HG03571 (cell line): ENCODE measurements around the gene FLYWCH2.

Experiments
- ATAC-seq: cut with Tn5 transposase; IDR thresholded peaks from one replicate; pipeline ENCODE4 v1.9.1; 2021; ENCODE audit not compliant: unreplicated experiment

Gene FLYWCH2

DNA sequence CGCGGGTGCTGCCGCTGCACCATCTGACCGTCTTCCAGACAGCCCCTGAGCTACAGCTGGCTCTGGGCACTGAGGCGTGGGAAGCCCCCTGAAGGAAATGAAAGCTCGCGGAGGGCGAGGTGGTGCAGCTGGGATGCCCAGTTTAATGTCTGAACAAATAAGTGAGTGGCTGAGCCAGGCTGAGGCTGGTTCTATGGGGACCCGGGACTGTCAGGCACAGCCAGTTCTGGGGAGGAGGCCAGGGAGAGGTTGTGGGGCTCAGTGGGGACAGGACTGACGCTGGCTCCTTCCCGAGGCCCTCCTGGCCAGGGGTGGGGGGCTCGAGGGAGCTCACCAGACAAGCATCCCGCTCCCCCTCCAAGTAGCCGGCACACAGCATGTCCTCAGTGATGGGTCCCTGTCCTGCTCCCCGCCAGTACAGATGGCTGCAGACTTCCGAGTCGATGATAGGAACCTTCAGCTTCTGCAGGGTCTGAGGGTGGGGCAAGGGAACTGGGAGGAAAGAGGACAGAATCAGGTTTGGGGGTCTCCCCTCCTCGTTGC, 29.4 kb upstream of the FLYWCH2 start:
- no peak for ATAC-seq

- no peak for ATAC-seq
Measured at GRCh38 chr16:2854700-2855309, 28.2 kb upstream of the FLYWCH2 start.

GRCh38 chr16:2855536-2855935, 27.5 kb upstream of the FLYWCH2 start:
- ATAC-seq: no peak

DNA sequence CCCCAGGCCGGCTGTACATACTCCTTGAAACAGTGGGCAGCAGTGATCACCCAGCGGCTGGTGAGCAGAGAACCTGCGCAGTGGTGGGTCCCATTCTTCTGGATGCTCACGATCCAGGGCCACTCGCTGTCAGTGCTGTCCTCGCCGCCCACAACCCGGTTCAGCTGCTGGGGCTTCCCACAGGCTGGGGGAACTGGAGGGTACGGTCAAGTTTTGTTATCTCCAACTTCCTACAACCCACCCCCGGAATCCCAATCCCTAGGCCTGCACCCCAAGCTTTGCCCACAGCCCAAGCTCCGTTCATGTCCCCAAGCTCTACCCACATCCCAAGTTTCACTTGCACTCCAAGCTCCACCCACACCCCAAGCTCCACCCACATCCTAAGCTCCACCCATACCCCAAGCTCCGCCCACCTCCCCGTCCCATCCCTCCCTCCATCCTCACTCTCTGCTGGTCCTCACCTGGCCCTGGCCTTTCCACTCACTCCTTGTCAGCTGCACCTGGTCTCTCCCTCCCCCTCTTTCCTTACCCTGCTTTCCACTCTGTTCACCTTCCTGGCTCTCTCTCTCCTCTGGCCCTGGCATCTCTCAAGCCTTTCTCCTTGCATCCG, 26.8 kb upstream of the FLYWCH2 start:
- no peak for ATAC-seq

DNA sequence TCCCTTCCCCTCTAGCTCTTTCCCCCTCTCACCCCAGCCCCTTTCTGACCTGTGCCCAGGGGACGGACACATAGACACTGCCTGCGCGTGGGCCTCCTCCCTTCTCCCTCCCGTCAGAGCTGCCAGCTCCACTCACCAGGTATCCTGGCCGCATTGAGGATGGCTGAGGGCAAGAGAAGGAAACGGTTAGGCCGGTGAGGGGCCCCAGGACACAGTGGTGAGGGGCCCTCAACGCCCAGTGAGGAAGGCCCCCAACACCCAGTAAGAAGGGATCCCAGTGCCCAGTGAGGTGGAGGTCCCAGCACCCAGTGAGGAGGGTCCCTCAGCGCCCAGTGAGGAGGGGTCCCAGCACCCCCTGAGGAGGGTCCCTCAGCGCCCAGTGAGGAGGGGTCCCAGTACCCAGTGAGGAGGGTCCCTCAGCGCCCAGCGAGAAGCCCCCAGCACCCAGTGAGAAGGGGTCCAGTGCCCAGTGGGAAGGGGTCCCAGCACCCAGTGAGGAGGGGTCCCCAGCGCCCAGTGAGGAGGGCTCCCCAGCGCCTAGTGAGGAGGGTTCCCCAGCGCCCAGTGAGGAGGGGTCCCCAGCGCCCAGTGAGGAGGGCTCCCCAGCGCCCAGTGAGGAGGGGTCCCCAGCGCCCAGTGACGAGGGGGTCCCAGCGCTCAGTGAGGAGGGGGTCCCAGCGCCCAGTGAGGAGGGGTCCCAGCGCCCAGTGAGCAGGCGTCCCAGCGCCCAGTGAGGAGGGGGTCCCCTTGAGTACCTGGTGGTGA, 26.1 kb upstream of the FLYWCH2 start:
- ATAC-seq: no peak

GRCh38 chr16:2857451-2858244, 25.4 kb upstream of the FLYWCH2 start, which contains the start of gene PRSS22:
TSS of gene PRSS22 (minus strand) at chr16:2858170. CDS start at chr16:2858104, 66 bp downstream.
- no peak for ATAC-seq

DNA sequence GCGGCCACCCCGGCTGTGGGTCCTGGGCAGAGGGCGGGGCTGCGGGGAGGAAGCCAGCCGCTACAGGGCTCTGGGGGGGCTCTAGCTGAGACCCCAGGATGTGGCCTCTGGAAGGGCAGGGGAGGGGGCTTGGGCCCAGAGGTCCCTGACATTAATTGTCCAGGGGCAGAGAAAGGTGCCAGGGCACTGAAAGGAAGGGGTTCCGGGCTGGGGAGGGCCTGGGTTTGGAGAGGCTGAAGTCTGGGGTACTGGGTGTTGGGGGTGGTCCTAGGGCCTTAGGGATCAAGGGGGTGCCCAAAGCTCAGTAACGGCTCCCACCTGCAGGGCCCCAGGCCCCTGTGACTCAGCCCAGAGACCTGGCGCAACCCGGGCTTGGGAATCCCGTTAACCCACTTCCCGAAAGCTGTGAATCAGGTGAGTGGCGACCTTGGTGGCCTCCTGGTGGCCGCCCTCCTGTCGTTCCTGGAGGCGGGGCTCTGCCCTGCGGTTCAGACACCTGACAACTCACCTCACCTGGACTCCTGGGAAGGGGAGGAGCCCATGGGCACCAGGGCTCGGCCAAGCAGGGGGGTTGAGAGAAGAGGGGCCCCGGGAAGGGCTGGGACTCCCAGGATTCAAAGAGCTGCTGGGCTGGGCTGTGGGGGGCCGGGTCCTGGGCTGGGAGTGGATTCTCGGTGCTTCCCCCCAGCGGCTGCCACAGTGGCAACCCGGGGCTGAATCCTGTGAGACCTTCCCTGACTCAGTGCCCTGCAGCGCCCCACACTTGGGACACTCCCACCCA, 24.6 kb upstream of the FLYWCH2 start:
- ATAC-seq: no peak

- no peak for ATAC-seq
Measured at GRCh38 chr16:2859686-2860265, 23.2 kb upstream of the FLYWCH2 start.

- no peak for ATAC-seq
Measured at GRCh38 chr16:2860826-2861567, 22.0 kb upstream of the FLYWCH2 start.

GRCh38 chr16:2865651-2866050, 17.4 kb upstream of the FLYWCH2 start:
- no peak for ATAC-seq

DNA sequence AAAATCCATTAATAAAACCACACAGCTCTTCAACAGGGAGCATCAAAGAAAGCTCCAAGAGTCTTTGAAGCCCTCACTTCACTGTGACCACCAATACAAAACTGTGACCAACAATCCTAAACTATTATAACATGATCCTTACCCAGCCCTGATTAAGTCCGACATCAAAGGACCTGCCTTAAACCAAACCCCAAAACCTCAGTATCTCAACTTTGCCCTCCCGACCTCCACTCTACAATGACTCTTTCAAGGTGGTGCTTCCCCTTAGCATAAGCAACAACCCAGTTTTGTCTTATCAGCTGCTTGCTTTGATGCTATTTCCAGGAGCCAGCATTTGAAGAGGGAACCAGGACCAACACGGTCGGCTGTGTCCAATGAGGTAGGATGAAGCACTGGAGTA, 16.6 kb upstream of the FLYWCH2 start:
- no peak for ATAC-seq

- ATAC-seq: no peak
Measured at GRCh38 chr16:2867661-2867986, 15.4 kb upstream of the FLYWCH2 start.

GRCh38 chr16:2867987-2868789, 14.8 kb upstream of the FLYWCH2 start:
- peak; percentile 73 for ATAC-seq

GRCh38 chr16:2871926-2872325, 11.1 kb upstream of the FLYWCH2 start:
- no peak for ATAC-seq

DNA sequence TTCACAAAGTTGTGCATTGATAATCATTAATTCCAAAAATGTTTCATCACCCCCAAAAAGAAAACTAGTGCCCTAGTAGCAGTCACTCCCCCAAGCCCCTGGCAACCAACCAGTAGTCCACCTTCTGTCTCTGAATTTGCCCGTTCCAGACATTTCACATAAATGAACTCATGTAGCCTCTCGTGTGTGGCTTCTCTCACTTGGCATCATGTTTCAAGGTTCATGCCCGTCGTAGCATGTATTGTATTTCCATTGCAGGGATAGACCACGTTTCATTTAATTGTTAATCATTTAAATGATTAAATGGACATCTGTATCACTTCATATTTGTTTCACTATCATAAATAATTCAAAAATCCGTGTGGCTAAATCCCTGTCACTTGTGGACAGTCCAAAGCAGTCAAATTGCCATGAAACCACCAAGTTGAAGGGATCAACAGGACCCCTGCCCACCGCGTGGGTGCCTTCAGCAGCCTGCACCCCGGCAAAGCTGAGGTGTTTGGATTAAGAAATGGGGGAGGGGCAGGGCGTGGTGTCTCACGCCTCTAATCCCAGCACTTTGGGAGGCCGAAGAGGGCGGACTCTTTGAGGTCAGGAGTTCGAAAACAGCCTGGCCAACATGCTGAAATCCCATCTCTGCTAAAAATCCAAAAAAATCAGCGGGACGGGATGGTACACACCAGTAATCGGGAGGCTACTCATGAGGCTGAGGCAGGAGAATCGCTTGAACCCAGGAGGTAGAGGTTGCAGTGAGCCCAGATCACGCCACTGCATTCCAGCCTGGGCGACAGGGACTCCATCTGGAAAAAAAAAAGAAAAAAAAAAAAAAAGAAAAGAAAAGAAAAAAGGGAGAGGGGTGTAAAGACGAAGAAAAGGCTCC, 8.7 kb upstream of the FLYWCH2 start:
- no peak for ATAC-seq

DNA sequence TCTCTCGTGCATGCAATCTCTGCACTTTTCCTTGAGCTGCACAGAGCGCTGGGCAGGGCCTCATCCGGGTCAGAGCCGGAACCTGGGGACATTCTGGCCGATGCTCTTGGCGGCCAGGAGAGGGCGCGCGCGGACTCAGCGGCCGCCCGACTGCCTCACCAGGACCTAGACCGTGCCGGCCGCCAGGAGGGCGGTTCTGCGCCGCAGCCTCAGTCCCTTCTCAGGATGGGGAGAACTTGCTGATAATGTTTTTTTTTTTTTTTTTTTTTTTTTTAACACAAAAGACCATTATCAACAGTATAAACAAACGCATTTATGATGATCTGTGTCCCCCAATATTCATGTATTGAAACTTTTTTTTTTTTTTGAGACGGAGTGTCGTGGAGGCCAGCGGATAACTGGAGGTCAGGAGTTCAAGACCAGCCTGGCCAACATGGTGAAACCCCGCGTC, 8.1 kb upstream of the FLYWCH2 start:
- ATAC-seq: no peak

- ATAC-seq: no peak
Measured at GRCh38 chr16:2879854-2880508, 3.0 kb upstream of the FLYWCH2 start.
